ENCODE results near the gene DAB2.
"Not testable (repeated sequence)": the region's sequence is repeated elsewhere in the genome, so short reads cannot be mapped to it uniquely, and the experiment has no call there.

The DAB2 gene

GRCh38 chr5:39422728-39423285 is 2.0 kb downstream of the DAB2 start:
- Mint-ChIP-seq H3K9me3 (no peaks in the 10 kb centered on the region), H3K27ac (no peak overlapping the region), H3K4me1 (peaks cover 2 to 7% of the 10 kb centered on the region in 2 donors), H3K4me3 (no peak overlapping the region), H3K36me3 (peaks cover 0 to 2% of the 10 kb centered on the region in 2 donors), H3K27me3 (peaks cover 20 to 25% of the 10 kb centered on the region in 2 donors)
- DNase-seq (no peak), ATAC-seq (replicated peaks) (no peak)

- Mint-ChIP-seq H3K4me3 (no peak overlapping the region), H3K27ac (no peak overlapping the region), H3K36me3 (peaks cover 0 to 2% of the 10 kb centered on the region in 2 donors), H3K27me3 (peaks cover 20 to 21% of the 10 kb centered on the region in 2 donors), H3K9me3 (no peaks in the 10 kb centered on the region), H3K4me1 (peaks cover 2 to 7% of the 10 kb centered on the region in 2 donors)
- DNase-seq, result no peak
- ATAC-seq (replicated peaks), result no peak
Measured at GRCh38 chr5:39422036-39422606, 2.7 kb downstream of the DAB2 start.

DNA sequence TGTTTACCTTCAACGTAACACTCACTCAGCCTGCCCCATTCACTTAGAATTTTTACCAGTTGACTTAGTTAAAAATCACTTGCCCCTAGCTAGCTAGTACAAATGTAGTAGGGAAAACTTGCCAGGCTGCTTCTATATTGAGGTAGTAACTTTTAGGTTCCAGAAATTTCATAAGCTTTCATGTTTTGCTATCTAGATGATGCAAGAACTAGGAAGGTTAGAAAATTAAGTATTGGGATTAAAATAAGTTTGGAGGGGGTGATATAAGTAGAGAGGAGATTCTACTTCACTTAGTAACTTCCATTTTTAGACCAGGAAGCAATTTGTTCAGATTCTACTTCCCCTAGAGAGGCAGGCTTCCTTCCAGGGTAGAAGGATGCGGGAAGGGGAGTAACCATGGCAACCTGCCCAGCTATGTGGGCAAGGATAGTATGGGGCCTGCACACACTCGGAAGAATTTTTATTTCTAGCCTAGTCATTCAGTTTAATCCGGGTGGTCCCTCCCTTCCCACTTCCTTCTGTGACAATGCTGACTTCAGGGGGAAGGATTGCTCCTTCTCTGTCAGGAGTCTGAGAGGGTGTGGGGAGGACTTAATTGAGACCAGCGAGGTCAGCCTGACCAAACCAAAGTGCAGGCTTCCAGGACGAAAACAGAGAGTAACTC is 4.2 kb downstream of the DAB2 start:
- peaks cover 2 to 7% of the 10 kb centered on the region in 2 donors for H3K4me1 Mint-ChIP-seq
- H3K9me3 Mint-ChIP-seq, result no peaks in the 10 kb centered on the region
- peaks cover 0 to 2% of the 10 kb centered on the region in 2 donors for H3K36me3 Mint-ChIP-seq
- no peak overlapping the region for H3K4me3 Mint-ChIP-seq
- ATAC-seq (replicated peaks) (no peak), DNase-seq (no peak)
- H3K27me3 Mint-ChIP-seq, result peaks cover 20 to 26% of the 10 kb centered on the region in 2 donors
- H3K27ac Mint-ChIP-seq, result no peak overlapping the region

DNA sequence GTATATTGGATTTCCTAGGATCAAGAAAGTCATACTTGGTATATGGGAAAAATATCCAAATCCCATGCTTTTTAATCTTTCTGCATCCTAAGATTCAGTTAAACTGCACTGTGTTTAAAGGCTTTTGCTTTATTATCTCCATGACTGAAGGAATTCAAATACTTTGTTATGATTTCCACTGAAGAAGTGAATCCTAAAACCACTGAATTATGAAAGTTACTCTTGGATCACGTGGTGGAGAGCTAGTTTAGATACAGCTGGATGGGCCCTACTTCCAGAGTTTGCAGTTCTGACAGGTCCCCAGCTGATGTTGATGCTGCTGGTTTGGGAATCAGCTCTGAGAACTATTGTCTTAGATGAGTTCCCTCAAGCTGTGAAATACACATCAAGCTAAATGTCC is 5.0 kb downstream of the DAB2 start:
- Mint-ChIP-seq H3K4me3 (no peak overlapping the region), H3K4me1 (peaks cover 0 to 2% of the 10 kb centered on the region in 2 donors), H3K9me3 (no peaks in the 10 kb centered on the region), H3K27ac (no peak overlapping the region), H3K36me3 (no peaks in the 10 kb centered on the region), H3K27me3 (peaks cover 15 to 21% of the 10 kb centered on the region in 2 donors)
- no peak for DNase-seq
- no peak for ATAC-seq (replicated peaks)

- Mint-ChIP-seq H3K27ac (no peak overlapping the region), H3K9me3 (no peaks in the 10 kb centered on the region), H3K4me3 (no peak overlapping the region), H3K27me3 (peaks cover under 1 to 9% of the 10 kb centered on the region in 2 donors), H3K4me1 (no peaks in the 10 kb centered on the region), H3K36me3 (no peaks in the 10 kb centered on the region)
- DNase-seq (no peak), ATAC-seq (replicated peaks) (no peak)
Measured at GRCh38 chr5:39417979-39418378, 6.8 kb downstream of the DAB2 start.

- Mint-ChIP-seq H3K36me3 (no peaks in the 10 kb centered on the region), H3K4me1 (no peaks in the 10 kb centered on the region), H3K9me3 (no peaks in the 10 kb centered on the region), H3K4me3 (no peak overlapping the region), H3K27ac (no peak overlapping the region), H3K27me3 (peaks cover 0 to 5% of the 10 kb centered on the region in 2 donors)
- DNase-seq (no peak), ATAC-seq (replicated peaks) (no peak)
Measured at GRCh38 chr5:39415201-39415600, 9.6 kb downstream of the DAB2 start.

DNA sequence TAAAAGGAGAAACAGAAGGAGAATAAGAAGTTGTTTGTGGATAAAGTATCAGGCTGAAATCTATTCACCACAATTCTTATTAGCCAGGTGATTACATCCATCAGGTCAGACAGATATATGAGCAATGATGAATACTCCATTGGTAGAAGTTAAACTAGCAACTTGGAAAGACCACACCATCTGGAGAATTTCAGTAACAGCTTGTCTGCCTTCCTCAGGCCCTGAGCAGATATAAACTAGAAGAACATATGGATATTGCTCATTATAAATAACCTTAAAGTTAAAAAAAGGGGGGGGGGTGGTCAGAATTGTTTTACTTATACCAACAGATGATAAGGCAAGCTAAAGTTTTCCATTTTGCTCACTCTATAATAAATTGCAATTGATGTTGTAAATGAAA is 10.4 kb downstream of the DAB2 start:
- Mint-ChIP-seq H3K27ac (no peak overlapping the region), H3K9me3 (no peaks in the 10 kb centered on the region), H3K36me3 (no peaks in the 10 kb centered on the region), H3K27me3 (peaks cover 0 to 5% of the 10 kb centered on the region in 2 donors), H3K4me3 (no peak overlapping the region), H3K4me1 (no peaks in the 10 kb centered on the region)
- DNase-seq (no peak), ATAC-seq (replicated peaks) (no peak)

- Mint-ChIP-seq H3K9me3 (no peaks in the 10 kb centered on the region), H3K4me1 (no peaks in the 10 kb centered on the region), H3K36me3 (no peaks in the 10 kb centered on the region), H3K27me3 (peaks cover 0 to 5% of the 10 kb centered on the region in 2 donors), H3K27ac (no peak overlapping the region), H3K4me3 (no peak overlapping the region)
- DNase-seq (no peak), ATAC-seq (replicated peaks) (no peak)
Measured at GRCh38 chr5:39413771-39414170, 11.0 kb downstream of the DAB2 start.

- ATAC-seq (replicated peaks), result no peak
- Mint-ChIP-seq H3K4me1 (no peaks in the 10 kb centered on the region), H3K27ac (no peak overlapping the region), H3K9me3 (no peaks in the 10 kb centered on the region), H3K27me3 (peaks cover 0 to 5% of the 10 kb centered on the region in 2 donors), H3K36me3 (no peaks in the 10 kb centered on the region), H3K4me3 (no peak overlapping the region)
- DNase-seq, result no peak
Measured at GRCh38 chr5:39412721-39413394, 11.9 kb downstream of the DAB2 start.

- Mint-ChIP-seq H3K9me3 (no peaks in the 10 kb centered on the region), H3K36me3 (no peaks in the 10 kb centered on the region), H3K27ac (no peak overlapping the region), H3K27me3 (peaks cover 0 to 5% of the 10 kb centered on the region in 2 donors), H3K4me3 (no peak overlapping the region), H3K4me1 (no peaks in the 10 kb centered on the region)
- DNase-seq (no peak), ATAC-seq (replicated peaks) (no peak)
Measured at GRCh38 chr5:39411985-39412384, 12.8 kb downstream of the DAB2 start.

GRCh38 chr5:39411061-39411460 is 13.7 kb downstream of the DAB2 start:
- no peak for DNase-seq
- H3K27me3 Mint-ChIP-seq, result peaks cover 0 to 4% of the 10 kb centered on the region in 2 donors

DNA sequence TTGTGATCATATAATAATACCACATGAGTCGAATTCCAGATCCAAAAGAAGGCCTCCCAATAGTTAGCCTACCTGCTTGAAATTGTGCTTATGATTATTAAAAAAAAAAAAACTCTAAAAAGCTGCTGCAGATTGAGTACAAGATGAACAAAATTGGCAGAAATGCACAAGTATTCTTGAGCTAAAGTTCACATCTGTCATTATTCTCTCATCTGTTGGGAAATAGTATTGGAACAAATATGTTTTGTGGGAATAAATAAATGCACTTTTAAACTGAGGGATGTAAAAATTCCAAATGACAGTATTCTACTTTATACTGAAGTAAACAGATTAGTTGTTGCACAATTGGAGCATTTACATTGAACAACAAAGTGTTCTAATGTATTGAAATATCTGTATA is 15.7 kb downstream of the DAB2 start:
- ATAC-seq (replicated peaks), result no peak
- no peaks in the 10 kb centered on the region for H3K36me3 Mint-ChIP-seq
- H3K27me3 Mint-ChIP-seq, result peaks cover 0 to 4% of the 10 kb centered on the region in 2 donors
- H3K4me3 Mint-ChIP-seq, result no peak overlapping the region
- H3K9me3 Mint-ChIP-seq, result no peaks in the 10 kb centered on the region
- H3K4me1 Mint-ChIP-seq, result no peaks in the 10 kb centered on the region
- H3K27ac Mint-ChIP-seq, result no peak overlapping the region
- DNase-seq, result no peak

More at GRCh38 chr5:39411061-39411460, 13.7 kb downstream of the DAB2 start:
- Mint-ChIP-seq H3K27ac (no peak overlapping the region), H3K36me3 (no peaks in the 10 kb centered on the region), H3K9me3 (no peaks in the 10 kb centered on the region), H3K4me3 (no peak overlapping the region), H3K4me1 (no peaks in the 10 kb centered on the region)
- ATAC-seq (replicated peaks), result no peak

- no peak for DNase-seq
- Mint-ChIP-seq H3K36me3 (no peaks in the 10 kb centered on the region), H3K4me3 (no peak overlapping the region)
Measured at GRCh38 chr5:39405083-39405843, 19.5 kb downstream of the DAB2 start.

GRCh38 chr5:39403761-39404160 is 21.0 kb downstream of the DAB2 start:
- H3K9me3 Mint-ChIP-seq; H3K4me1 Mint-ChIP-seq; H3K27ac Mint-ChIP-seq; H3K27me3 Mint-ChIP-seq; DNase-seq; H3K4me3 Mint-ChIP-seq; H3K36me3 Mint-ChIP-seq; ATAC-seq (replicated peaks): not testable (repeated sequence)

More at GRCh38 chr5:39405083-39405843, 19.5 kb downstream of the DAB2 start:
- H3K27me3 Mint-ChIP-seq, result peaks cover 0 to 4% of the 10 kb centered on the region in 2 donors
- H3K4me1 Mint-ChIP-seq, result no peaks in the 10 kb centered on the region
- ATAC-seq (replicated peaks), result no peak
- H3K27ac Mint-ChIP-seq, result no peak overlapping the region
- H3K9me3 Mint-ChIP-seq, result no peaks in the 10 kb centered on the region
